ENCODE results near the gene ZNF286A.
"Not testable (repeated sequence)": the region's sequence is repeated elsewhere in the genome, so short reads cannot be mapped to it uniquely, and the experiment has no call there.

The ZNF286A gene

GRCh38 chr17:15704239-15704638 lies 4.7 kb downstream of the ZNF286A start:
- not testable (repeated sequence) for DNase-seq

DNA sequence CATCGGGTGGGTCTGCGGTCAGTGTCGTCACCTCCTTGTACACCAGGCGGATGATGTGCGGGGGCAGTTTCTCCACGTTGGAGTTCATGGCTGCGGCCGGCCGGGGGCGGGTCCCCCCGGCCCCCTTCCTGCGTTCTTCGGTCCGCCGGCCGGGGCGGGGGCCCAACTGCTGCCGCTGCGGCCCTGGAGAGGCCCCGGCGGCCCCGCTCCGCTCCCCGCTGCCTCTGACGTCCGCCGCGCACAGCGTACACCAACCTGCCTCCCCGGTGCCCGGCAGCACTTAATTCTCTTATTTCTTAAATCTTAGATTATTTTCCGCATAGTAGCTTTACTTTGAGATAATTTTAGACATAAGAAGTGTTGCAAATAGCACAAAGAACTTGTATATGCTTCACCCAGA lies 5.3 kb downstream of the ZNF286A start:
- DNase-seq = not testable (repeated sequence)

DNA sequence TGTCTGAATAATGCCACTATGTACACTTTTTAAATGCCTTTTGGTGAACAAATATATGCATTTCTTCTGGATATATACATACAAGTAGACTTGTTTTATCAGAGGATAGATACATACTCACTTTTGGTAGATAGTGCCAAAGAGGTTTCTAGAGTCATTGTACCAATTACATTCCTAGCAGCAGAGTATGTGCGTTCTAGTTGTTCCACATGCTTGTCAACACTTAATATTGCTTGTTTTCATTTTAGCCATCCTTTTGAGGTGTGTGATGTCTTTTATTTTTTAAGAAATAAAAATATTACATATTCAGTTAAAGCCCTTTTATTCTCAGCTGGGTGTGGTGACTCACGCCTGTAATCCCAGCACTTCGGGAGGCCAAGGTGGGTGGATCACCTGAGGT lies 9.3 kb downstream of the ZNF286A start:
- not testable (repeated sequence) for DNase-seq

- DNase-seq = not testable (repeated sequence)
These were observed 17.3 kb downstream of the ZNF286A start for GRCh38 chr17:15716601-15717563.

DNA sequence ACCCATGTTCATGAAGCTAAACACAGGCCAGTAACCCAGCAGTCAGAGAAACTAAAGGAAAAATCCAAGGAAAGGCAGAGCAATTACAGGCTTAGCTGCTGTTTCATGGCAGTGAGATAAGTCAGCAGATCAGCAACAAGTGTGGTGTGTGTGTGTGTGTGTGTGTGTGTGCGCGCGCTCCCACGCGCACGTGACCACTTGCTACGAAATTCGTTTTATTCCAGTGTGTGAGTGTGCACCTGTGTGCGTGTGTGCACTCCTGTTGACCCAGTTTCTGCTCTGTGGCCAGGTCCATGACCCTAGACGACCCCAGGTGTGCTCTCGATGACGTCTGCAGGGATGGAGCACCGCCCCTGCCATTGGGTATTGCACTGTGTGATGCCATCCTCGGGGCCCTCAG lies 31.0 kb downstream of the ZNF286A start:
- not testable (repeated sequence) for DNase-seq

DNA sequence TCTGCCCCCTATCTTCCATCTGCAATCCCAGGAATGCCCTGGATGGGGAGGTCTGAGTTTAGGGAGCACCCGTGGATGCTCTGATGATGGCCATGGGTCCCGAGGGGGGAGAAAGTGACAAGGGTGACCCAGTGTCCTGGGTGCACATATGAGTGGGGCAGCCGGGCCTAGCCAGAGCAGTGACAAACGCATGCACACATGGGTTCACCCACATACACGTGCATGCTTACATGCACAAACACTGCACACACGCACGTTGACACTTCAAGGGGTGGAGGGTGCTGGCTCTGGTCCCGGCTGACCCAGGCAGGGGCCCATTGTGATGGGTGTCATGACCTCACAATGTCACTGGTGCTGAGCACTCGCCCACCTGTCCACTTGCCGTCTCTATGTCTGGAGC lies 32.3 kb downstream of the ZNF286A start, which contains the start of gene TBC1D26:
TBC1D26 (plus strand) TSS at position 384 of the 400 bp plus-strand sequence. CDS start 3,066 bp downstream, outside the sequence.
- not testable (repeated sequence) for DNase-seq

- not testable (repeated sequence) for DNase-seq
These were observed 33.7 kb downstream of the ZNF286A start for GRCh38 chr17:15733174-15733789.

DNA sequence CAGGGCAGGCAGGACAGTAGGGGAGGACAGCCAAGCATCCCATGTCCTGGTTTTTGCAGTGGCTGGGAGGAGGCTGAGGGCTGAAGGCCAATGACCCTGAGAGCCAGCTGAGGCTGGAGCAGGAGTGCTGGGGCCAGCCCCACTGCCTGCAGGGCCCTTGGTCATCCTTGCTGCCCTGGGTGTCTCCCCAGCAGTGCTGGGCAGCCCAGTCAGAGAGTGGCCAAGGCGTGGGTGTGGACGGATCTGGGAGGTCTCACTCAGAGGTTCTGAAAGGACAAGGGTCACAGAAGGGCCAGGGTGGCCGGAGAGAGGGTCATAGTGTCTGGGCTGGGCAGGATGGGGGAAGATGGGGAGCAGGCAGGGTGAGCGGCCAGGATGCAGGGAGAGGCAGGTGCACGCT lies 37.0 kb downstream of the ZNF286A start:
- DNase-seq = not testable (repeated sequence)

GRCh38 chr17:15738066-15738465 lies 38.5 kb downstream of the ZNF286A start:
- no peak for DNase-seq

- DNase-seq = not testable (repeated sequence)
These were observed 39.7 kb downstream of the ZNF286A start for GRCh38 chr17:15739259-15739658.

- not testable (repeated sequence) for DNase-seq
These were observed 40.5 kb downstream of the ZNF286A start for GRCh38 chr17:15740041-15740440.

DNA sequence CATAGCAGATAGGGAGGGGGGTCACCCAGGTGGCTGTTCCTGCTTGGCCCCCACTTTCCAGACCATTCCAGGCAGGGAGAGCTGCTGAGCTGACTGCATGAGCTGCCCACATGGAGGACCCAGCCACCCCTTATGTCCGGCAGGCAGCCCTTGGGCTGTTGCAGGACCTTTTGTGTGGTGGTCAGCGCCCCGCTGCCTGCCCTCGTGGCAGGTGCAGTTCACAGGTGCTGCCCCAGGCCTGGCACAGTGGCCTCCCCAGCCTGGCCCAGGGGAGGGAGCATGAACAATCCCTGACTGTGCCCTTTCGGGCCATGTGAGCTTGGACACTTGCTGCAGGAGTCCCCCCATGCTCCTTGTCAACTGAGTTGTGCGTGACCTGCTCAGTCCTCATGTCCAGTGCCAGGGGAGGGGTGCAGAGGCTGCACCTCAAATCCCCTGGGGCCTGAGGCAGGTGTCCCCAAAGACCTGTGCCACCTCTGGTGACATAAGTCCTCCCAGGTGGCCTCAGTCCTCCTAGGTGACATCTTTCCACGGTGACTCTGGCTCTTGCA lies 41.1 kb downstream of the ZNF286A start:
- no peak for DNase-seq

DNA sequence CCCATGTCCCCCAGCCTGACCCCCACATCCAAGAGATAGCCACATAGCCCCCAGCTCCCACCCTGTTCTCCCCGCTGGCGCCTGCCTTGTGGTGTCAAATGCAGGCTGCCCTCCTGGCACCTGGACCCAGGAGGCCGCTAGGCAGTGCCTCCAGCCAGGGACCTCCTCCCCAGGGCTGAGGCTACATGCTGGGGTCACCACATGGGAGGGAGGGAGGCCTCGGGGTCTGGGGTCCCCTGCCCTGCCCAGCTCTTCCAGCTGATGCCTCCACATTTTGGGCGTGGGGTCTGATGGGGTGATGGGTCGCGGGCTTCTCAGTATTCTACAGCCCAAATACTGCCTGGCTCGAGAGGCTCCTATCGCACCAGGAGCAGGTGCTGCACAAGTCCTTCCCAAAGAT lies 42.1 kb downstream of the ZNF286A start:
- no peak for DNase-seq

GRCh38 chr17:15742051-15742795 lies 42.7 kb downstream of the ZNF286A start:
- no peak for DNase-seq

DNA sequence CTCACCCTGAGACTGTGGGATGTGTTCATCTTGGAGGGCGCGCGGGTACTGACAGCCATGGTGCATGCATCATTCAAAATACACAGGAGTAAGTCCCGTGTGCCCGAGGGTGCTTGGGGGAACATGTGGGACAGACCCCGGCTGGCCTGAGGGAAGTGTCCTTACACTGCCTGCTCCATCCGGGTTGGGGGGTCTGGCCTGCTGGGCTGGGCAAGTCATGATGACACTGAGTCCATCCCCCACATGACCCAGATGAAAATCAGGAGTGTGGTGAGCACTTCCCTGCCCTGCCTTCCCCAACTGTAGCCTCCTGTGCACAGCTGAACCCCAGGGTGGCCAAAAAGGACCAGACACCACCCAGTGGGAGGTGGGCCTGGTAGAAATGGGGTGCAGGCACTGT lies 43.4 kb downstream of the ZNF286A start:
- DNase-seq = no peak

- DNase-seq = no peak
These were observed 44.6 kb downstream of the ZNF286A start for GRCh38 chr17:15744074-15744676.

GRCh38 chr17:15744885-15745284 lies 45.3 kb downstream of the ZNF286A start:
- DNase-seq = no peak

DNA sequence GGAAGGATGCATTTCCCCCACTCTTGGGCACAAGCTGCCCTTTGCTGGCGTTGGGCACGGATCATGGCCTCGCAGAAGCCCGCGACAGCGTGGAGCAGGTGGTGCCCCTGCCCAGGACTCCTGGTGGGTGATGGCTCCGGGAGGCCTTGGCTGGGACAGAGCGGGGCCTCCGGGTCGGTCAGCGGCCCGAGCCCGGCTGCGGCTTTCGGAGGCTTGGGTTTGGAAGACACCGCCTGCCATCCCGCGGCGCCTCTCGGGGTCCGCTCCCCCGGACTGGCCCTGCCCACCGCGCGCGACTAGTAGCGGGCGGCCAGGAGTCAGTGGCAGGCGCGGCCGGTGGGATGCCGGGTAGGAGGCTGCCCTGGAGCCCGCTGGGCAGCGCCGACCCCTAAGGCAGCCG lies 49.9 kb downstream of the ZNF286A start:
- not testable (repeated sequence) for DNase-seq

- not testable (repeated sequence) for DNase-seq
These were observed 69.4 kb downstream of the ZNF286A start for GRCh38 chr17:15768865-15769533.
